PC-3 (cell line): ENCODE data around the gene DCLK1.

Experiments
- EZH2 ChIP-seq: fragments of 300-600 bp; sonication (generic); IDR thresholded peaks from one replicate; pipeline ENCODE4 v1.6.1; 2017; ENCODE audit warnings: antibody characterized with exemption, mild to moderate bottlenecking, low read length; ENCODE audit not compliant: unreplicated experiment
- EZH2phosphoT487 ChIP-seq: fragments of 300-600 bp; sonication (generic); IDR thresholded peaks from 2 replicates; pipeline ENCODE4 v1.6.1; 2018; ENCODE audit warnings: mild to moderate bottlenecking, antibody characterized with exemption, low read length, borderline replicate concordance
- TF ChIP-seq, protein P1 (sequence below): fragments of 300-600 bp; sonication (generic); conservative IDR thresholded peaks from 2 replicates; pipeline ENCODE4 v1.5.1; 2017; ENCODE audit warnings: antibody characterized with exemption, low read depth, mild to moderate bottlenecking, low read length

DNA sequence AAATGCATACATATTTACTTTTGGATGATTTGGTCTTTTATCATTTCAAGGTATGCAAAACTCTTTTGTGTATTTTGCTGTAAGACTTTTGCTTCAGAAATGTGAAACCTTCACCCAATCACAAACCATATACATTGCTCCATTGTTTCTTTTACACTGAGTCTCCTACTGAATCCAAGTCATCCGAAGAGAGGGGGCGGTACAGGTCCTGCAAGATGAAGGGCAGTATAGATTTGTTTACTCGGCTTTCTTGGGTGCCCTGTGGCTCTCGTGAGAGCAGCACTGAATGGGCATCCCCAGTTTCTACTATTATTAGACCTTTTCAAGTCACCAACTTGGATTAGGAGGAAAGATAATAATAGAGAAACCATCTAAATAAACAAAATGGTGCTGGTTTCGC, 280.6 kb downstream of the DCLK1 start:
- TF ChIP-seq, protein P1, sequence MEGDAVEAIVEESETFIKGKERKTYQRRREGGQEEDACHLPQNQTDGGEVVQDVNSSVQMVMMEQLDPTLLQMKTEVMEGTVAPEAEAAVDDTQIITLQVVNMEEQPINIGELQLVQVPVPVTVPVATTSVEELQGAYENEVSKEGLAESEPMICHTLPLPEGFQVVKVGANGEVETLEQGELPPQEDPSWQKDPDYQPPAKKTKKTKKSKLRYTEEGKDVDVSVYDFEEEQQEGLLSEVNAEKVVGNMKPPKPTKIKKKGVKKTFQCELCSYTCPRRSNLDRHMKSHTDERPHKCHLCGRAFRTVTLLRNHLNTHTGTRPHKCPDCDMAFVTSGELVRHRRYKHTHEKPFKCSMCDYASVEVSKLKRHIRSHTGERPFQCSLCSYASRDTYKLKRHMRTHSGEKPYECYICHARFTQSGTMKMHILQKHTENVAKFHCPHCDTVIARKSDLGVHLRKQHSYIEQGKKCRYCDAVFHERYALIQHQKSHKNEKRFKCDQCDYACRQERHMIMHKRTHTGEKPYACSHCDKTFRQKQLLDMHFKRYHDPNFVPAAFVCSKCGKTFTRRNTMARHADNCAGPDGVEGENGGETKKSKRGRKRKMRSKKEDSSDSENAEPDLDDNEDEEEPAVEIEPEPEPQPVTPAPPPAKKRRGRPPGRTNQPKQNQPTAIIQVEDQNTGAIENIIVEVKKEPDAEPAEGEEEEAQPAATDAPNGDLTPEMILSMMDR: no peak
- TF ChIP-seq EZH2phosphoT487: no peak
- no peak for TF ChIP-seq EZH2
